Activated naive CD4-positive, alpha-beta T cell treated with anti-CD3 and anti-CD28 coated beads for 36 hours (primary cell): ENCODE measurements around the gene LNPK. TPM values are rescaled to one million over a fixed set of nuclear protein-coding genes. Genes with fewer than 3 reads are reported as not detected.
"Not testable (repeated sequence)": the region's sequence is repeated elsewhere in the genome, so short reads cannot be mapped to it uniquely, and the experiment has no call there.

Experiments used
- CTCF ChIA-PET: fragments of 350-600 bp; sonication (Branson Sonifier 250); formaldehyde crosslinking; loops from one replicate; lab custom pipeline; 2021; ENCODE audit warnings: antibody characterized with exemption; lab: Charles Lee
- DNase-seq: peaks from one replicate; pipeline ENCODE4 v3.0.0-alpha.2; 2020
- H3K27ac Mint-ChIP-seq: one replicate; pipeline ENCODE4 v1.8.0; 2021; ENCODE audit warnings: mild to moderate bottlenecking, mixed read lengths
- H3K27me3 Mint-ChIP-seq: one replicate; pipeline ENCODE4 v1.8.0; 2021; ENCODE audit warnings: low read depth, mixed read lengths
- H3K36me3 Mint-ChIP-seq: one replicate; pipeline ENCODE4 v1.8.0; 2021; ENCODE audit warnings: low read depth, mixed read lengths
- H3K4me1 Mint-ChIP-seq: one replicate; pipeline ENCODE4 v1.8.0; 2021; ENCODE audit warnings: low read depth, mixed read lengths
- H3K4me3 Mint-ChIP-seq: one replicate; pipeline ENCODE4 v1.8.0; 2021; ENCODE audit warnings: mild to moderate bottlenecking, moderate library complexity, mixed read lengths
- H3K9me3 Mint-ChIP-seq: one replicate; pipeline ENCODE4 v1.8.0; 2021; ENCODE audit warnings: mixed read lengths
- intact Hi-C: fragments of 100-400 bp; cut with micrococcal nuclease; formaldehyde crosslinking; loops from one replicate; pipeline ENCODE4 v1.15.1; 2023
- total RNA-seq, 2 experiments: library from RNA; stranded (reverse); gene quantifications; one replicate each; pipeline ENCODE4 v1.2.3, GENCODE V29; 2021

LNPK gene
- total RNA-seq, 2 experiments from 2014 or later: 22.2 to 23.9 TPM

DNA sequence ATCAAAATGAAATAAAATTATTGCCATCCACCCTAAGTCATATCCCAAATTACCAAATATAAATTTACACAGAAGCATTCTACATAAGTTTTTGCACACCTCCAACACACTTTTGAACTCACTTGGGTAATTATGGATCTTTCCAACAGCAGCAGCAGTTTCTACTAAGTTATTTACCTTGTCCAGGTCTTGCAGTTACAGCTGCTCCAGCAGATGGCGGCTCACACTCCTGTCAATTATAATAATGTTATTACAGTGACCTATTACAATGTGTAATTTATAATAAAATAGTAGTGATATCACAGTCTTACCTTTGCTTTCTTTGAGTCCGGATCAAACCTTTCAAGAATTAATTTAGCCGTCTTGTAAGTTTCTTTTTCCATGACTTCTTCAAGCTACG is 37.9 kb downstream of the LNPK start:
- H3K36me3 Mint-ChIP-seq: peaks cover 41% of the 10 kb centered on the region
- no peaks in the 10 kb centered on the region for H3K4me1 Mint-ChIP-seq
- CTCF ChIA-PET: no interaction called here
- H3K27me3 Mint-ChIP-seq: no peaks in the 10 kb centered on the region
- no peak for DNase-seq
- peaks cover 3% of the 10 kb centered on the region for H3K9me3 Mint-ChIP-seq
- no peak overlapping the region for H3K27ac Mint-ChIP-seq
- no peak overlapping the region for H3K4me3 Mint-ChIP-seq
- intact Hi-C loops: no loop called here

DNA sequence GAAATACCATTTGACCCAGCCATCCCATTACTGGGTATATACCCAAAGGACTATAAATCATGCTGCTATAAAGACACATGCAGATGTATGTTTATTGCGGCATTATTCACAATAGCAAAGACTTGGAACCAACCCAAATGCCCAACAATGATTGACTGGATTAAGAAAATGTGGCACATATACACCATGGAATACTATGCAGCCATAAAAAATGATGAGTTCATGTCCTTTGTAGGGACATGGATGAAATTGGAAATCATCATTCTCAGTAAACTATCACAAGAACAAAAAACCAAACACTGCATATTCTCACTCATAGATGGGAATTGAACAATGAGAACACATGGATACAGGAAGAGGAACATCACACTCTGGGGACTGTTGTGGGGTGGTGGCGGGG is 38.9 kb downstream of the LNPK start:
- CTCF ChIA-PET, DNase-seq: not testable (repeated sequence)

DNA sequence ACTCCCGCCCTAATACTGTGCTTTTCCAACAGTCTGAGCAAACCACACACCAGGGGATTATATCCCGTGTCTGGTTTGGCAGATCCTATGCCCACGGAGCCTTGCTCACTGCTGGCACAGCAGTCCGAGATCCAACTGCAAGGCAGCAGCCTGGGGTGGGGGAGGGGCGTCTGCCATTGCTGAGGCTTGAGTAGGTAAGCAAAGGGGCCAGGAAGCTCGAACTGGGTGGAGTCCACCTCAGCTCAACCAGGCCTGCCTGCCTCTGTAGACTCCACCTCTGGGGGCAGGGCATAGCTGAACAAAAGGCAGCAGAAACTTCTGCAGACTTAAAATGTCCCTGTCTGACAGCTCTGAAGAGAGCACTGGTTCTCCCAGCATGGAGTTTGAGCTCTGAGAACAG is 44.2 kb downstream of the LNPK start:
- no peak for DNase-seq
- CTCF ChIA-PET: interaction anchor here (1.3 kb wide), 1 partner anchor 10 kb away, joined by 3 read pairs; no protein-coding TSS in a partner anchor

More for the DNA sequence above, 38.9 kb downstream of the LNPK start:
- H3K27ac Mint-ChIP-seq, H3K4me3 Mint-ChIP-seq, H3K27me3 Mint-ChIP-seq, intact Hi-C loops, H3K4me1 Mint-ChIP-seq, H3K9me3 Mint-ChIP-seq: not testable (repeated sequence)
- peaks cover 46% of the 10 kb centered on the region for H3K36me3 Mint-ChIP-seq

DNA sequence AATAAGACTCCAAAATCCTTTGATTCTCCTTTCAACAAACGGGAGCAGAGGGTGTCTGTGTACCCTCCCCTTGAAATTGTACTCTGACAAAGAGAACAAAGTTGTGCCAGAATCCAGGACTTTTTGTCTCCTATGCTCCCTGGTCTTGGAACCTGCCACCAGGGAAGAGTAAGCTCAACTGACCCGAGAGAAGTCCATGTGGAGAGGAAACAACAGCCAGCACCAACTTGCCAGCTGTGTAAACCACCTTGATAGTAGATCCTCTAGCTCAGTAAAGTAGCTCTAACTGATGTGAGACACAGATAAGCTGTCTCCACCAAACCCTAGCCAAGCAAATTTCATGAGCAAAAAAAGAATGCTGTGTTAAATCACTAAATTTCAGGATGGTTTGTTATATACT is 46.9 kb downstream of the LNPK start:
- H3K4me3 Mint-ChIP-seq: no peak overlapping the region
- CTCF ChIA-PET: no interaction called here
- H3K4me1 Mint-ChIP-seq: no peaks in the 10 kb centered on the region
- H3K27me3 Mint-ChIP-seq: no peaks in the 10 kb centered on the region
- H3K9me3 Mint-ChIP-seq: no peaks in the 10 kb centered on the region
- peaks cover 51% of the 10 kb centered on the region for H3K36me3 Mint-ChIP-seq
- H3K27ac Mint-ChIP-seq: no peak overlapping the region
- intact Hi-C loops: no loop called here
- DNase-seq: no peak

More for the DNA sequence above, 44.2 kb downstream of the LNPK start:
- intact Hi-C loops: no loop called here
- H3K27ac Mint-ChIP-seq: no peak overlapping the region
- H3K4me1 Mint-ChIP-seq: no peaks in the 10 kb centered on the region
- no peak overlapping the region for H3K4me3 Mint-ChIP-seq
- peaks cover 62% of the 10 kb centered on the region for H3K36me3 Mint-ChIP-seq
- H3K9me3 Mint-ChIP-seq: peaks cover 3% of the 10 kb centered on the region
- no peaks in the 10 kb centered on the region for H3K27me3 Mint-ChIP-seq

DNA sequence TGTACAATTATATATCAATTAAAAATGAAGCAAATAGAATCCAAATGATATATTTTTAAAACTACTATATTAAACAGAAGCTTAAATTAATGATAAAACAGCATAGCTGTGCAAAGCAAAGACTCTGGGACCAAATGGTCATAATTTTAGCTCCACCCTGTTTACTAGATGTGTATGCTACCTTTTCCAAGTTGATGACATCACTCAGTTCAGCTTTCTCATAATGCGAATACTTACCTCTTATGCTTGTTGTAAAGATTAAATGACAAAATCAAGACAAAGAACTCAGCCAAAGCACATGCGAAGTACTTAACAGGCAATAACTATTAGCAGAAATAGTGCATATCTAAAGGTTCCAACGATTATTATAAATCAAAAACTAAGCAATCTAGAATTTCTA is 51.6 kb downstream of the LNPK start:
- Mint-ChIP-seq H3K4me3 (no peak overlapping the region), H3K27me3 (no peaks in the 10 kb centered on the region), H3K4me1 (no peaks in the 10 kb centered on the region), H3K27ac (no peak overlapping the region), H3K9me3 (no peaks in the 10 kb centered on the region), H3K36me3 (peaks cover 27% of the 10 kb centered on the region)
- no peak for DNase-seq
- CTCF ChIA-PET: no interaction called here
- intact Hi-C loops: no loop called here

DNA sequence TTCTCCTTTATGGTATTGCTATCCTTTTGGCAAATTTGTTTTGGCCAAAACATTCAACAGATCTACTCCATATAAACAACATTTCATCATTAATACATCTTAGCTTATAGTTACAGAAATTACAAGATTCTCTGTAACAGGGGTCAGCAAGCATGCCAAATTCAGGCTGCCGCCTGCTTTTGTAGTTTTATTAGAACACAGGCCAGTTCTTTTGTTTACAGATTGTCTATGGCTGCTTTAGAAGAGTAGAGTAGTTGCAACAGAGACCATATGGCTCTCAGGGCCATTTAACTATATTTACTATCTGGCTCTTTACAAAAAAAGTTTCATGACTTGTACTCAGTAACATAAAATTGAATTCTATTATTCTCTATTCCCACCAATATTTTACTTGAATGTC is 53.9 kb downstream of the LNPK start:
- CTCF ChIA-PET: interaction anchor here (1.5 kb wide), 1 partner anchor 10 kb away, joined by 3 read pairs; no protein-coding TSS in a partner anchor
- Mint-ChIP-seq H3K9me3 (no peaks in the 10 kb centered on the region), H3K27ac (no peak overlapping the region), H3K4me1 (no peaks in the 10 kb centered on the region), H3K27me3 (no peaks in the 10 kb centered on the region), H3K4me3 (no peak overlapping the region), H3K36me3 (peaks cover 28% of the 10 kb centered on the region)
- DNase-seq: no peak
- intact Hi-C loops: no loop called here

DNA sequence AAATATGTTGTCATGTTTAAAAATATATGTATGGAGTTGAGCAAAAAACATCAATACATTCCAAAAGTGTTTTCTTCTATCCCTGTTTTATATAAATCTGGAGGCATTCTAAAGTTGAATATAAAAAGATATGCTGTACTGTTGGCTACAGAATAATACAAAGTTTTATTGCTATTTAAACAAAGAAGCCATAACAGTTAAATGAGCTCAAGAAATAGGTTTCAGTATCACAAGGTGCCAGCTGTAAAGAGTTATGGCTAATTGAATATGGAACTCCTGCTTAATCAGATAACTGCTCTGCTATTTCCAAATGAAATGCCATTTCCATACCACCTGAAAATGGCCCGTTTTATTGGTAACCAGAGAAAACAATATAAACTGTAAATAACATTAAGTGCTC is 55.0 kb downstream of the LNPK start:
- H3K27me3 Mint-ChIP-seq: no peaks in the 10 kb centered on the region
- no peaks in the 10 kb centered on the region for H3K9me3 Mint-ChIP-seq
- no peak overlapping the region for H3K27ac Mint-ChIP-seq
- CTCF ChIA-PET: interaction anchor here (0.6 to 1.5 kb wide), 2 partner anchors 11 to 971 kb away, joined by 3 to 4 read pairs; no protein-coding TSS in a partner anchor
- H3K36me3 Mint-ChIP-seq: peaks cover 29% of the 10 kb centered on the region
- intact Hi-C loops: no loop called here
- H3K4me3 Mint-ChIP-seq: no peak overlapping the region
- no peaks in the 10 kb centered on the region for H3K4me1 Mint-ChIP-seq
- no peak for DNase-seq

DNA sequence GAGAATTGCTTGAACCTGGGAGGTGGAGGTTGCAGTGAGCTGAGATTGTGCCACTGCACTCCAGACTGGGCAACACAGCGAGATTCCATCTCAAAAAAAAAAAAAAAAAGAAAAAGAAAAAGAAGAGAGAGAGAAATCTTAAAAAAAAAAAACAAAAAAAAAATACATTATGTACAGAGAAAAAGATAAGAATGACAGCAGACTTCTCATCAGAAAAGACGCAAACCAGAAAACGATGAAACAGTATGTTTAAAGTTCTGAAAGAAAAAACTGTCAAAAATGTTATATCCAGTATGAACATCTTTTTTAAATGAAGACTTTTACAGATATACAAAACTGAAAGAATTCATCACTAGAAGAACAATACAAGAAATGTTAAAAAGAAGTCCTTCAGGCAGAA is 60.4 kb downstream of the LNPK start:
- no peak overlapping the region for H3K27ac Mint-ChIP-seq
- DNase-seq: no peak
- peaks cover 1% of the 10 kb centered on the region for H3K9me3 Mint-ChIP-seq
- CTCF ChIA-PET: no interaction called here
- no peaks in the 10 kb centered on the region for H3K27me3 Mint-ChIP-seq
- peaks cover 35% of the 10 kb centered on the region for H3K36me3 Mint-ChIP-seq
- H3K4me3 Mint-ChIP-seq: no peak overlapping the region
- intact Hi-C loops: no loop called here
- H3K4me1 Mint-ChIP-seq: no peaks in the 10 kb centered on the region

DNA sequence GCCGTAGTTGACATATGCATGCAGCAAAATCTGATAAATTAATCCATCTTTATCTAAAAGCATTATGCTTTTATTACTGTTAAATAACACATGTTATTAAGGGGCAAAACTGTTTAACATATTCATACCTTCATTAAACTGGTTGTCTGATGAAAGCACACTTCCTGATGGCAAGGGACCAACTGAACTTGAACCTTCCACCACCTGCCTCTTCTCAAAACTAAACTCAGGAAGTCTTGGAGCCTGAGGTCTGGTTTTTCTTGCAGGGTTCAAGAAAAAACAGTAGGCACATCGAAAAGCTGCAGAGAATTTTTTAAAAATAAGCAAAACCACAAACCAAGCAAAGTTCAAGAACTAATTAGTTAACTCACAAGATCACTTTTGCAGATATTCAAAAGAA is 64.9 kb downstream of the LNPK start:
- CTCF ChIA-PET: no interaction called here
- no peak for DNase-seq
- peaks cover 1% of the 10 kb centered on the region for H3K9me3 Mint-ChIP-seq
- H3K4me1 Mint-ChIP-seq: no peaks in the 10 kb centered on the region
- intact Hi-C loops: no loop called here
- H3K4me3 Mint-ChIP-seq: no peak overlapping the region
- H3K36me3 Mint-ChIP-seq: peaks cover 32% of the 10 kb centered on the region
- H3K27ac Mint-ChIP-seq: no peak overlapping the region
- H3K27me3 Mint-ChIP-seq: no peaks in the 10 kb centered on the region

DNA sequence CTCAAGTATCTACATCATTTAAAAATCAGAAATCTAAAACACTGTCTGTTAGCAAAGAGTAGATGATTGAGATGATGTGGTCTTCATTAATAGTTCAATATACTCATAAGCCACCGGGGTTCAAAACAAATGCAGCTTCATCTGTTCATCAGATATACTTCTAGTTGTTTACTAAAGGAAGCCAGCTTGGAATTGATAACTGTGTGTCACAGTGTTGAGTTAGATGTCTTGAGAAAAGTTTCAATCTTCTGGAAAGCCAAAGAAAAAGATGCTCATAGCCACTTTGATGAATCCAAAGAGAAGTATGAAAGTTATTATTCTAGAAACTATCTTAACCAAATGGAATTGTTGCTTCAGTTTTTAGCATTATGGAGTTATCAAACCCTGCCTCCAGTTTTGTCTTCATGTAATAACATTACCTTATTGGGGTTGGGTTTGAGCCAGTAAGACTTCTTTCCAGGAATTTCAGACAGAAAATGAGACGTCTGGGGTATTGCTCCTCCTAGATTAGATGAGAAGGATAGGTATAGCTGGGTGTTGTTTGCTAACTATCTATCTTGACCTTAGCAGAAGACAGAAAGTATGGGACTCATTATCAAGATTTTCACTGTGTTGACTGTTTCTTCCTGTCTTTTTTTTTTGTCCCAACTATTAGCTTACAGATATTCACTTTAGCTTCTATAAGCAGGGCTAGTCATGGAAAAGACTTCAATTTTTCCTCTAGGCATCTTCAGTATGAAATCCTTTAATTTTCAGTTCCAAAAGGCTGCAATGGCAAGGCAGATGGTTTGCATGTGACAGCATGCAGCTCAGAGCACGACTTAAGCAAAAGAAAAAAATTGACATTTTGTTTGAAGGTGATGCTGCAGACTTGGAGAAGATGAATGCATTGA is 66.5 kb downstream of the LNPK start:
- no peak overlapping the region for H3K27ac Mint-ChIP-seq
- intact Hi-C loops: no loop called here
- peaks cover 27% of the 10 kb centered on the region for H3K36me3 Mint-ChIP-seq
- DNase-seq: no peak
- H3K9me3 Mint-ChIP-seq: no peaks in the 10 kb centered on the region
- no peaks in the 10 kb centered on the region for H3K4me1 Mint-ChIP-seq
- H3K4me3 Mint-ChIP-seq: no peak overlapping the region
- no peaks in the 10 kb centered on the region for H3K27me3 Mint-ChIP-seq
- CTCF ChIA-PET: interaction anchor here (0.6 kb wide), 1 partner anchor 849 kb away, joined by 3 read pairs; no protein-coding TSS in a partner anchor

DNA sequence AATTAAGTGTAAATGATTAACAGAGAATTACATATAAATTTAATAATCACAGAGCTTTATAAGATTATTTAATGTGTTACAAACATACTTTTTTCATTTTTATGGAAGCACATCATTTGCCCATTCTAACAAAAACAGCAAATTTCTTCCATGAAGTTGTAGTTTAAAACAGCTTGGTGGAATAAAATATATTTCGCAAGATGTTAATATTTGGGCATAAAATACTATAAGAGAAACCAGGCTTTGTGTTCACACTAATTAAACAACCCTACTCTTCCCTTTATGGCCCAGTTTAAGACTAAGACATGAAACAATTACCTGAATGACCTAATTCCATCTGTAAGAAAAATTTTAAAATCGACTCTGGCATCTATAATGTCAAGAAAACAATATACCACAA is 69.4 kb downstream of the LNPK start:
- no peak for DNase-seq
- Mint-ChIP-seq H3K27ac (no peak overlapping the region), H3K27me3 (no peaks in the 10 kb centered on the region), H3K4me3 (no peak overlapping the region), H3K9me3 (no peaks in the 10 kb centered on the region), H3K36me3 (peaks cover 26% of the 10 kb centered on the region), H3K4me1 (no peaks in the 10 kb centered on the region)
- CTCF ChIA-PET: no interaction called here
- intact Hi-C loops: no loop called here

DNA sequence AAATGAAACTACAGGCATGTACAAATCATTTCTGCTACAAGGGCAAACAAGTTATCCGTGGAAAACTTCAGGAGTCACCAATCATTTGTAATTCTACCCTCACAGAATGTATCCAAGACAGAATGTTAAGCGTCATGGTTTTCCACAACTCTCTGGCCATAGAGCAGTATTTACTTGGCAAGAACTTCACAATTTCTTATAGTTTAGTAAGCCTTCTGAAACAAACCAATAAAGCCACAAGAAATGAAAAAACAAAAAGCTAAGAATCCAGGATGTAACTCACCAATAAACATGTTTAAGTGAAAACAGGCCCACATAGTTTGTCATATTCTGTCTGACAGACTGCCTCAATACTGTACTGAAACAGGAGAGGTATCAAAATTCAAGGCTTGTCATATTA is 70.3 kb downstream of the LNPK start:
- H3K36me3 Mint-ChIP-seq: peaks cover 24% of the 10 kb centered on the region
- intact Hi-C loops: no loop called here
- DNase-seq: no peak
- CTCF ChIA-PET: no interaction called here
- H3K4me3 Mint-ChIP-seq: no peak overlapping the region
- H3K9me3 Mint-ChIP-seq: no peaks in the 10 kb centered on the region
- H3K27me3 Mint-ChIP-seq: no peaks in the 10 kb centered on the region
- no peaks in the 10 kb centered on the region for H3K4me1 Mint-ChIP-seq
- H3K27ac Mint-ChIP-seq: no peak overlapping the region

DNA sequence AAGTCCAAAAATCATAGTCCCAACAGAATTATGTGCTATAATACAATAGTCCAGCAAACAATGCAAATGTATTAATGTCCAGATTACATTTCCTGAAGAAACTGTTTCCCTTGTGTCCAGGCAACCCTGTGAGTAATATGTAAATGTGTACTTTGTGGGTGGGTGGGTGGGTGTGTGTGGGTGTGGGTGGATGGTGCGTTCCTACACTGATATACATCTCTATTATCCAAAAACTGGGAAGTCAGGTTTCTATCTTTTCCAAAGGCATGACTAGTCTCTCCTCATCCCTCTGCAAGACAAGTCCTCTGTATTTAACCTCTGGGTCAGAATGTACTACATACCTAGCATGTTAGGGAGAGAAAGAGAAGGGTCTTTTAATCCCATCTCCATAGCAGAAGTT is 71.6 kb downstream of the LNPK start:
- DNase-seq: no peak
- CTCF ChIA-PET: no interaction called here
- H3K36me3 Mint-ChIP-seq: peaks cover 19% of the 10 kb centered on the region
- no peak overlapping the region for H3K27ac Mint-ChIP-seq
- H3K9me3 Mint-ChIP-seq: no peaks in the 10 kb centered on the region
- H3K4me1 Mint-ChIP-seq: no peaks in the 10 kb centered on the region
- intact Hi-C loops: no loop called here
- no peaks in the 10 kb centered on the region for H3K27me3 Mint-ChIP-seq
- no peak overlapping the region for H3K4me3 Mint-ChIP-seq
